HG03108 (cell line): ENCODE results near the gene EMC8.
"Not testable (repeated sequence)": the region's sequence is repeated elsewhere in the genome, so short reads cannot be mapped to it uniquely, and the experiment has no call there.

Source experiments
- ATAC-seq: cut with Tn5 transposase; IDR thresholded peaks from one replicate; pipeline ENCODE4 v1.9.1; 2021; ENCODE audit warnings: moderate library complexity; ENCODE audit not compliant: unreplicated experiment

EMC8 gene

GRCh38 chr16:85799497-85800320 lies at the start of gene EMC8, which contains the start of gene COX4I1:
EMC8 (minus strand) TSS chr16:85799544; CDS start chr16:85799295, 249 bp downstream.
COX4I1 (plus strand) TSS chr16:85799695; CDS start chr16:85801206, 1,511 bp downstream.
- ATAC-seq, result peak; percentile 83

GRCh38 chr16:85848986-85849385 lies 49.6 kb upstream of the EMC8 start:
- no peak for ATAC-seq

GRCh38 chr16:85847681-85848601 lies 48.6 kb upstream of the EMC8 start:
- no peak for ATAC-seq

- no peak for ATAC-seq
Observed at GRCh38 chr16:85847036-85847435, 47.7 kb upstream of the EMC8 start.

- ATAC-seq, result no peak
Observed at GRCh38 chr16:85846461-85846860, 47.1 kb upstream of the EMC8 start.

GRCh38 chr16:85845266-85845665 lies 45.9 kb upstream of the EMC8 start:
- no peak for ATAC-seq

GRCh38 chr16:85844786-85845185 lies 45.4 kb upstream of the EMC8 start:
- no peak for ATAC-seq

GRCh38 chr16:85844169-85844481 lies 44.8 kb upstream of the EMC8 start:
- no peak for ATAC-seq

GRCh38 chr16:85843471-85844168 lies 44.3 kb upstream of the EMC8 start:
- ATAC-seq, result no peak

- ATAC-seq, result no peak
Observed at GRCh38 chr16:85842848-85843247, 43.5 kb upstream of the EMC8 start.

GRCh38 chr16:85842435-85842834 lies 43.1 kb upstream of the EMC8 start:
- no peak for ATAC-seq

- ATAC-seq, result no peak
Observed at GRCh38 chr16:85840801-85841200, 41.5 kb upstream of the EMC8 start.

- no peak for ATAC-seq
Observed at GRCh38 chr16:85840395-85840794, 41.1 kb upstream of the EMC8 start.

GRCh38 chr16:85839681-85840240 lies 40.4 kb upstream of the EMC8 start:
- ATAC-seq, result no peak

GRCh38 chr16:85838876-85839585 lies 39.7 kb upstream of the EMC8 start:
- ATAC-seq, result no peak

- ATAC-seq, result no peak
Observed at GRCh38 chr16:85838381-85838780, 39.0 kb upstream of the EMC8 start.

GRCh38 chr16:85837654-85838053 lies 38.3 kb upstream of the EMC8 start:
- ATAC-seq, result not testable (repeated sequence)

- ATAC-seq, result no peak
Observed at GRCh38 chr16:85836706-85837582, 37.6 kb upstream of the EMC8 start.

GRCh38 chr16:85835956-85836705 lies 36.8 kb upstream of the EMC8 start:
- no peak for ATAC-seq
